Rectal smooth muscle tissue (tissue), 1 donor: ENCODE results near the gene MRPS33.

Source experiments
- H3K27ac ChIP-seq: one replicate; pipeline ENCODE4 v1.7.0; 2013; ENCODE audit warnings: low read depth, low read length, inconsistent platforms
- H3K27me3 ChIP-seq: one replicate; pipeline ENCODE4 v1.7.0; 2013; ENCODE audit warnings: low read length; ENCODE audit not compliant: control insufficient read depth, insufficient read depth
- H3K36me3 ChIP-seq: one replicate; pipeline ENCODE4 v1.7.0; 2013; ENCODE audit warnings: low read length; ENCODE audit not compliant: control insufficient read depth, insufficient read depth
- H3K4me1 ChIP-seq: one replicate; pipeline ENCODE4 v1.7.0; 2013; ENCODE audit warnings: low read length; ENCODE audit not compliant: control insufficient read depth, insufficient read depth
- H3K4me3 ChIP-seq: one replicate; pipeline ENCODE4 v1.7.0; 2013; ENCODE audit warnings: low read length
- H3K9ac ChIP-seq: one replicate; pipeline ENCODE4 v1.7.0; 2013; ENCODE audit warnings: low read length

Gene MRPS33

DNA sequence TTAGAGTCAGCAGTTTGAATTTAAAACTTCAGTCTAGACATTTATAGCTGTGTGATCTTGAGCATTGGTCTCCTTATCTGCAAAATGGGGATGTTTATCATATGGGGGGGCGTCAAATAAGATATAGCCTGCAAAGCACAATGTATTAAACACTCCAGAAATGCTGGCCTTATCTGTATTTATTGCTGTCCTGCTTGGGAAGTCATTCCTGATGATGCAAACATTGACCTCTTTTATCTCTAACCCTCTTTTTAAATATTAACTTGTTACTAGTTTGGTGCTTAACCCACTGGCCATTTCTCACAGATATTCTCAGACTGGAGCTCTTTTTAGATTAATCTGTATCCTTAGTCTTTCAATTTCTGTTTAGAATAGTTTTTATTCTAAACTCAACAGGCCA lies 13.2 kb downstream of the MRPS33 start:
- Histone ChIP-seq H3K36me3 (peaks cover under 1% of the 10 kb centered on the region), H3K9ac (no peak overlapping the region), H3K27ac (no peak overlapping the region), H3K27me3 (no peaks in the 10 kb centered on the region), H3K4me3 (no peak overlapping the region), H3K4me1 (no peaks in the 10 kb centered on the region)

- Histone ChIP-seq H3K4me1 (no peaks in the 10 kb centered on the region), H3K4me3 (no peak overlapping the region), H3K36me3 (no peaks in the 10 kb centered on the region), H3K27me3 (no peaks in the 10 kb centered on the region), H3K9ac (no peak overlapping the region), H3K27ac (no peak overlapping the region)
Observed at GRCh38 chr7:141001122-141001521, 13.6 kb downstream of the MRPS33 start.

GRCh38 chr7:140998715-140999114 lies 16.0 kb downstream of the MRPS33 start:
- H3K27me3 ChIP-seq: no peaks in the 10 kb centered on the region
- H3K27ac ChIP-seq: no peak overlapping the region
- no peak overlapping the region for H3K4me3 ChIP-seq
- H3K9ac ChIP-seq: no peak overlapping the region
- no peaks in the 10 kb centered on the region for H3K4me1 ChIP-seq
- H3K36me3 ChIP-seq: no peaks in the 10 kb centered on the region

DNA sequence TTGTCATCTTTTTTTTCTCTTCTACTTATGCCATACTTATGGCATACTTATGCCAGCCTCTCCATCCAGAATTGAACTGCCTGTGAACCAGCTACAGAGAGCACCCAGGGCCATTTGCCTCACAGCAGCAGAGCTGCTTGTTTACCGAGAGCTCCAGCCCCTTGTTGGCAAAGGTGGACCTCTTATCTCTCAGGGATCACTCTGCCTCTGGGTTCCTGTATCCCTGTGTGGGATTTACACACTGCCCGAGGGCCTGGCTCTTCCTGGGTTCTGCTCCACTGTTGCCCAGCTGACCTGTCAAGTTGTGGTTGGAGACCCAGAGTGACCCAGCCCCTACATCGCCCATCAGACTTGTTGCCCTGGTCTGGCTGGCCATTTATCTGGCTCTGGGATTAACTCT lies 22.3 kb downstream of the MRPS33 start:
- H3K4me1 ChIP-seq: no peaks in the 10 kb centered on the region
- no peak overlapping the region for H3K27ac ChIP-seq
- no peak overlapping the region for H3K4me3 ChIP-seq
- no peaks in the 10 kb centered on the region for H3K36me3 ChIP-seq
- no peaks in the 10 kb centered on the region for H3K27me3 ChIP-seq
- no peak overlapping the region for H3K9ac ChIP-seq

DNA sequence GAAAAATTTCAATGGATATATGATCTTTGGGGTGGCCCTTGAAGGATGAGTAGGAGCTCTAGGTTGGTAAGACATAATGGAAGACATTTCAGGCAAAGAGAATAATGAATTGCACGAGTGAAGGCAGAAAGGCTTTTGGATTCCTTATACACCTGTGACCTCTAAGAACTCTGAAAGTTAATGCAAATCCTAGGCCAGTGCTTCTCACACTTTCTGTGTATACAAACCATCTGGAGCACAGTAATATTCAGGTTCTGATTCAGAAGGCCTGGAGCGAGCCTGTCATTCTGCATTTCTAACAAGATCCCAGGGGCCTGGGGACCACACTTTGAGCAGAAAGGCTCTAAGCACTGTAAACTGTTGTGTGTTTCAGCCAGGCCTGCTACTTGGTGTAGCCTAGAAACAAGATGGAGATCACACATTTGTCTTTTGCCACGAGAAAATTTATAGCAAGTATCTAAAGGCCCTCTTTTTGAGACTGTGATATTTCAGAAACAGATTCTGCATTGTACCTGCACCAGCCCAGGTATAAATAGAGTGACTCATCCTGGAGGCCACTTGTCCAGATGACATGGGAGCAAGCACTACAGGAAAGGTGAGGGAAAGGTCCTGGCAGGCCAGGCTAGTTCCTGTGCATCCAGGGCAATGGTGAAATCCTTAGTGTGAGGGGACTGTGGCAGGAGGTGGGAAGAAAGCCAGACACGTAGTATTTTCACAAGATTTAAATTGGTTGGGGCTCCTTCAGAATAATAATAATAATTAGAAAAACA lies 24.4 kb downstream of the MRPS33 start:
- H3K9ac ChIP-seq: no peak overlapping the region
- H3K4me3 ChIP-seq: no peak overlapping the region
- H3K27me3 ChIP-seq: no peaks in the 10 kb centered on the region
- no peaks in the 10 kb centered on the region for H3K4me1 ChIP-seq
- no peaks in the 10 kb centered on the region for H3K36me3 ChIP-seq
- no peak overlapping the region for H3K27ac ChIP-seq

DNA sequence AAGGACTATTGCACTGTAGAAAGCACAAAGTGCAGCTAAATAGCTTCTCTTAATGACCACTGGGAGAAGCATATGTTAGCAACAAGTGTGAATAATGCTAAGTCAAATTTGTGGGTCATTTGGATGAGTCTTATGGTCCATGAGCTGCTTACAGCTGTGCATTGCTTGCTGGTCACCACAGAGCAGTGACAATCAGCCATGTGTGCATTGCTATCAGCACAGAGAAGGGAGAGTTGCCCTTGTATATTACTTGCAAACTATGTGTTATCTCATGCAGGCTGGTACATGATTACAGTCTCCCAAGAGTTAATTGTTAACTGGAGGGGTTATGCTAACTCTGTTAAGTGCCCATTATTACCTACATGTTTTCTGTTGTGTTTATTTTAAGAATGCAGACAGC lies 25.7 kb downstream of the MRPS33 start:
- H3K27me3 ChIP-seq: no peaks in the 10 kb centered on the region
- no peaks in the 10 kb centered on the region for H3K4me1 ChIP-seq
- H3K4me3 ChIP-seq: no peak overlapping the region

DNA sequence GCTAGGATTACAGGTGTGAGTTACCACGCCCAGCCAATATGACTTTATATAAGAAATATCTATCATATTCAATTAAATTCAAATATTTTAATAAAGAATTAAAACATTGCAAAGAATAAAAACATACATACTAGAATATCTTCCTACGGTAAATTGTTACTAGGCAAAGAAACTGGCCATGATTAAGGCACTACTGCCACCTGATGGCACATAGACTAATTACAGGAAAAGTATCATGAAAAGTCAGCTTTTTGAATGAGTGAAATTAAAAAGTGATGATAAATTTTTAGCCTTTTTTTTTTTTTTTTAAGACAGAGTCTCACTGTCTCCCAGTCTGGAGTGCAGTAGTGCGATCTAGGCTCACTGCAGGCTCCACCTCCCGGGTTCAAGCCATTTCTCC lies 30.9 kb downstream of the MRPS33 start:
- H3K27ac ChIP-seq: no peak overlapping the region
- H3K36me3 ChIP-seq: no peaks in the 10 kb centered on the region
- H3K4me1 ChIP-seq: no peaks in the 10 kb centered on the region
- no peaks in the 10 kb centered on the region for H3K27me3 ChIP-seq
- H3K9ac ChIP-seq: no peak overlapping the region
- no peak overlapping the region for H3K4me3 ChIP-seq

More for the DNA sequence above, 25.7 kb downstream of the MRPS33 start:
- no peaks in the 10 kb centered on the region for H3K36me3 ChIP-seq
- H3K27ac ChIP-seq: no peak overlapping the region
- H3K9ac ChIP-seq: no peak overlapping the region

- Histone ChIP-seq H3K36me3 (no peaks in the 10 kb centered on the region), H3K27ac (no peak overlapping the region), H3K9ac (no peak overlapping the region), H3K4me3 (no peak overlapping the region), H3K27me3 (no peaks in the 10 kb centered on the region), H3K4me1 (no peaks in the 10 kb centered on the region)
Observed at GRCh38 chr7:140982508-140982907, 32.2 kb downstream of the MRPS33 start.

GRCh38 chr7:140981951-140982350 lies 32.8 kb downstream of the MRPS33 start:
- Histone ChIP-seq H3K27ac (no peak overlapping the region), H3K4me1 (no peaks in the 10 kb centered on the region), H3K27me3 (no peaks in the 10 kb centered on the region), H3K9ac (no peak overlapping the region), H3K36me3 (no peaks in the 10 kb centered on the region), H3K4me3 (no peak overlapping the region)

DNA sequence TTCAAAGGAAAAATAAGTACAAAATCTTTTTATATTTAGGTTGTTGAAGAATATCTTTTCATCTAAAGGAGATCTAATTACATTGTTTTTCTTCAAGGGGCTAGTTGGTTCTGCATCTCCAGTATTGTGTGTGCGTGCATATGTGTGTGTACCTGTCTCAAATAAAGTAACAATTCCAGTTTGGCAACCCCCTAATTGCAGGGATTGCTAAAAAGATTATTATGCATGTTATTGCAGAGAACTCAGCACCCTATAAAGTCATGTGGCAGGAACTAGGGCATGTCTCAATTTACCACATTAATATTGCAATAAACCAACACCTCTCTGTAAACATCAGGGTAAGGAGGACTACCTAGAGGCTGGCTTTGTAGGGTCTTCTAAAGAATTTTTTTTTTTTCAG lies 37.0 kb downstream of the MRPS33 start:
- Histone ChIP-seq H3K27me3 (no peaks in the 10 kb centered on the region), H3K4me1 (no peaks in the 10 kb centered on the region), H3K9ac (no peak overlapping the region), H3K36me3 (no peaks in the 10 kb centered on the region), H3K4me3 (no peak overlapping the region), H3K27ac (no peak overlapping the region)

DNA sequence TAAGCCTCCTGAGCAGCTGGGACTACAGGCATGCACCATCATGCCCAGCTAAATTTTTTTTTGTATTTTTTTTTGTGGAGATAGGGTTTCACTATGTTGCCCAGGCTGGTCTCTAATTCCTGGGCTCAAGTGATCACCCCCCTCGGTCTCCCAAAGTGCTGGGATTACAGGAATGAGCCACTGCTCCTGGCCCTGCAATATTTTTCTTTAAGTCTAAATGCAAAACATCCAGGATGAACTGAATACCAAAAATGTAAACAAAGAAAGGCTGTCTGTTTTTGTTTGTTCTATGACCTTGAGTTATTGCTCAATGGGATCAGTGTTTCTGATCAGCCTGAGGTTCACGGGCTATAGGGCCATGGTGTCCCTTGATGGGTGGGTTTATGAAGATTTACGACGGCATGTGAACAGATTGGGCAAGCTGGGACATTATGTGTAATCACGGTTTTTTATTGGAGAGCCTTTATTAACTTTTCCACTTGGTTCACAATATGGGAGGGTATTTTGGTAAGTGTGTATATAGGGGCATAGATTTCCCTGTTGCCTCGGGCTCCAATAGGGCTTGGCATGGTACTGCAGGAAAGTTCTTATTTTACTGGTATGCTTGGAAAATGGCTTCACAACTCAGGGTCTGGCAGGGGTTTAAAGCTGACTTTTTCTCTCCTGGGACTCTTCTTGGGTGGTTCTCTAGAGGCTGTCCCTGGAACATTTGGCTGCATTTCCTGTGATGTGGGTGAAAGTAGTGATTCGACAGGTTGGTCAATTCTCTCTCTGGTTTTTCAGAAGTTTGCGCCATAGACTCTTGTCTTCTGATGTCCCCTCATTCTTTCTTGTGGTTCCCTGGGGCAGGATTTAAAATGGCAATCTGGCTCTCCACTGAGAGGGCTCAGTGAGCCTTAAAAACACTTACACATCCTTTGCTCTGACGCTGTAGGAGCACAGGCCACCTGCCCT lies 41.6 kb downstream of the MRPS33 start:
- Histone ChIP-seq H3K9ac (no peak overlapping the region), H3K27me3 (no peaks in the 10 kb centered on the region), H3K4me1 (no peaks in the 10 kb centered on the region), H3K4me3 (no peak overlapping the region), H3K36me3 (no peaks in the 10 kb centered on the region), H3K27ac (no peak overlapping the region)

DNA sequence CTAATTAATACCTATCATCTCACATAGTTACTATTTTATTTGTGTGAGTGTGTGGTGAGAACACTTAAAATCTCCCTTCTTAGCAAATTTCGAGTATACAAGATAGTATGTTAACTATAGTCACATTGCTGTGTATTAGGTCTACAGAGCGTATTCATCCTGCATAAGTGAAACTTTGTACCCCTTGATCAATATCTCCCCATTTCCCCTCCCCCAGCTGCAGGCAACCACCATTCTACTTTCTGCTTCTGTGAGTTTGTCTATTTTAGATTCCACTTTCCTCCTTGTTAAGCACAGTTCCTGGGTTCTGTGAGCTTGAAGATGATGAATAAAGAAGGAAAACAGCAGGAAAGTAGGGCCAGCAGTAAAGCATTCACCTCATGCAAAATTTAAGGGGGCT lies 42.4 kb downstream of the MRPS33 start:
- H3K27me3 ChIP-seq: no peaks in the 10 kb centered on the region
- H3K4me1 ChIP-seq: no peaks in the 10 kb centered on the region
- no peaks in the 10 kb centered on the region for H3K36me3 ChIP-seq
- no peak overlapping the region for H3K4me3 ChIP-seq
- no peak overlapping the region for H3K27ac ChIP-seq
- no peak overlapping the region for H3K9ac ChIP-seq
